Activated CD8-positive, alpha-beta memory T cell treated with anti-CD3 and anti-CD28 coated beads for 36 hours (primary cell): ENCODE data around the gene SIGLEC5. TPM values are rescaled to one million over a fixed set of nuclear protein-coding genes. Genes with fewer than 3 reads are reported as not detected.

Experiments
- CTCF ChIA-PET: fragments of 350-600 bp; sonication (Branson Sonifier 250); formaldehyde crosslinking; loops from one replicate; lab custom pipeline; 2021; ENCODE audit warnings: antibody characterized with exemption; lab: Charles Lee
- POLR2A ChIA-PET: fragments of 350-600 bp; sonication (Branson Sonifier 250); formaldehyde crosslinking; loops from one replicate; lab custom pipeline; 2021; ENCODE audit warnings: antibody characterized with exemption; lab: Charles Lee
- total RNA-seq, 2 experiments: library from RNA; stranded (reverse); gene quantifications; one replicate each; pipeline ENCODE4 v1.2.3, GENCODE V29; 2021

The SIGLEC5 gene
- total RNA-seq, 2 experiments from 2014 or later: not detected

- ChIA-PET POLR2A (no interaction called here), CTCF (interaction anchor here (0.7 kb wide), 1 partner anchor 92 kb away, joined by 4 read pairs; no protein-coding TSS in a partner anchor)
Observed at GRCh38 chr19:51565583-51565982, 64.6 kb downstream of the SIGLEC5 start.

- ChIA-PET POLR2A (no interaction called here), CTCF (no interaction called here)
Observed at GRCh38 chr19:51564791-51565190, 65.4 kb downstream of the SIGLEC5 start.

Other genes with a start within 250 kb of the SIGLEC5 start
- gene LIM2, start 242.4 kb downstream of the SIGLEC5 start, total RNA-seq: 1 to 10 TPM in 1 of 2 experiments, under 1 TPM in 1; 0.31 to 1.2 TPM
- under 1 TPM in 1 of 2 experiments, not detected in 1; 0.19 TPM for gene C19orf84, start 239.8 kb downstream of the SIGLEC5 start, total RNA-seq
- gene SIGLEC10, start 212.8 kb downstream of the SIGLEC5 start, total RNA-seq: 1 to 10 TPM; 1.2 to 1.8 TPM
- gene SIGLEC8, start 171.9 kb downstream of the SIGLEC5 start, total RNA-seq: not detected
- not detected for gene CEACAM18, start 151.9 kb downstream of the SIGLEC5 start, total RNA-seq
- gene SIGLEC12, start 128.6 kb downstream of the SIGLEC5 start, total RNA-seq: 1 to 10 TPM; 1.5 to 1.6 TPM
- gene SIGLEC6, start 98.7 kb downstream of the SIGLEC5 start, total RNA-seq: not detected
- 10 to 100 TPM; 11.3 to 12.9 TPM for gene ZNF175, start 59.1 kb downstream of the SIGLEC5 start, total RNA-seq
- gene SIGLEC14, start 16.4 kb upstream of the SIGLEC5 start, total RNA-seq: under 1 TPM in 1 of 2 experiments, not detected in 1; 0.08 TPM
- gene SPACA6, start 62.9 kb upstream of the SIGLEC5 start, total RNA-seq: 1 to 10 TPM; 3.3 to 4.4 TPM
- not detected for gene HAS1, start 93.6 kb upstream of the SIGLEC5 start, total RNA-seq
- gene FPR1, start 121.5 kb upstream of the SIGLEC5 start, total RNA-seq: not detected
- not detected for gene FPR2, start 130.8 kb upstream of the SIGLEC5 start, total RNA-seq
- not detected for gene FPR3, start 164.8 kb upstream of the SIGLEC5 start, total RNA-seq